Epithelial cell of proximal tubule (primary cell): ENCODE measurements around the gene MYOZ3. TPM values are rescaled to one million over a fixed set of nuclear protein-coding genes. Genes with fewer than 3 reads are reported as not detected.

ENCODE experiments used
- DNase-seq: peaks from one replicate; pipeline ENCODE4 v3.0.0-alpha.2; 2011; ENCODE audit warnings: low read depth
- H3K4me3 ChIP-seq: 2 replicates; pipeline ENCODE4 v1.5.1; 2011; ENCODE audit warnings: low read depth, mild to moderate bottlenecking, low read length
- CTCF ChIP-seq: conservative IDR thresholded peaks from 2 replicates; pipeline ENCODE4 v1.5.1; 2012; ENCODE audit warnings: low read depth, mild to moderate bottlenecking, low read length
- total RNA-seq: library from RNA; depleted of rRNA; stranded (reverse); fragments of >200 nt; gene quantifications from 2 replicates; pipeline ENCODE4 v1.2.3, GENCODE V29; 2015

Gene MYOZ3
- 2.2 and 3.6 TPM in 2 replicates for total RNA-seq

DNA sequence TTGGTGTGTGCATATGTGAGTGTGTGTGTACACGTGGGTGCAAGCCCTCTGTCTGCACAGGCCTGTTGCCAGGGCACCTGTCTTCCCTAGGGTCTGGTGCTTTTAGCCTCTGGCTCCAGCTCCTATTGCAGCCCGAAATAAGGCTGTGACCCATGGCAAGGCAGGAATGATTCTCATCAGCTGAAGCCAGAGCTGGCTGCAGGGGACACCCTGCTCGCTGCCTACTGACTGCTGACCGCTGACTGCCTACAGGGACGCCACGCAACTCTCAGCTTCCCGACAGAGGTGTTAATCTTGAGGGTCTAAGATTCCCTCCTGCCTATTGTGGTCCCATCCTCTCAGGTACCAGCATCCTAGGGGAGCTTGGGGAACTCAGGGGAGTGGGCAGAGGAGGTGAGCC, at the start of gene MYOZ3:
Gene MYOZ3, plus strand, starts transcription at position 166 of the 400 bp plus-strand sequence. CDS start 1,691 bp downstream, outside the sequence.
- no peak for TF ChIP-seq CTCF
- DNase-seq, result no peak
- H3K4me3 ChIP-seq, result no peak within 1 kb of the TSS

- no peak overlapping the region for H3K4me3 ChIP-seq
- no peak for TF ChIP-seq CTCF
- no peak for DNase-seq
These were observed 48.6 kb upstream of the MYOZ3 start for GRCh38 chr5:150612405-150612804.

GRCh38 chr5:150612905-150613670, 48.0 kb upstream of the MYOZ3 start:
- no peak overlapping the region for H3K4me3 ChIP-seq
- no peak for TF ChIP-seq CTCF
- no peak for DNase-seq

- H3K4me3 ChIP-seq, result no peak overlapping the region
- DNase-seq, result no peak
- peak; percentile 37 for TF ChIP-seq CTCF
These were observed 46.9 kb upstream of the MYOZ3 start for GRCh38 chr5:150613991-150614660.

GRCh38 chr5:150614661-150615060, 46.4 kb upstream of the MYOZ3 start:
- H3K4me3 ChIP-seq, result no peak overlapping the region
- no peak for DNase-seq
- TF ChIP-seq CTCF, result no peak

- H3K4me3 ChIP-seq, result no peak overlapping the region
- no peak for DNase-seq
- TF ChIP-seq CTCF, result no peak
These were observed 45.8 kb upstream of the MYOZ3 start for GRCh38 chr5:150615141-150615699.
